ENCODE measurements around the gene ARL15.
"Not testable (repeated sequence)": the region's sequence is repeated elsewhere in the genome, so short reads cannot be mapped to it uniquely, and the experiment has no call there.

Gene ARL15

GRCh38 chr5:54021431-54022164, 288.8 kb downstream of the ARL15 start:
- DNase-seq: peak in 1 of 2 donors; percentile 25

GRCh38 chr5:54018438-54018837, 291.9 kb downstream of the ARL15 start:
- DNase-seq: no peak

- DNase-seq: peak in 1 of 2 donors; percentile 12
These were observed 292.8 kb downstream of the ARL15 start for GRCh38 chr5:54017580-54017979.

GRCh38 chr5:54013556-54014194, 296.7 kb downstream of the ARL15 start:
- peak; percentile 92 to 94 for DNase-seq

- DNase-seq: no peak
These were observed 300.5 kb downstream of the ARL15 start for GRCh38 chr5:54009828-54010227.

GRCh38 chr5:54009357-54009756, 301.0 kb downstream of the ARL15 start:
- no peak for DNase-seq

GRCh38 chr5:54007827-54008777, 302.3 kb downstream of the ARL15 start:
- DNase-seq: no peak

GRCh38 chr5:54004697-54005096, 305.7 kb downstream of the ARL15 start:
- no peak for DNase-seq

- no peak for DNase-seq
These were observed 307.6 kb downstream of the ARL15 start for GRCh38 chr5:54002779-54003178.

GRCh38 chr5:54001976-54002775, 308.2 kb downstream of the ARL15 start:
- DNase-seq: peak; percentile 34 to 63

GRCh38 chr5:54000011-54000410, 310.4 kb downstream of the ARL15 start:
- DNase-seq: no peak

- no peak for DNase-seq
These were observed 312.4 kb downstream of the ARL15 start for GRCh38 chr5:53997736-53998627.

- no peak for DNase-seq
These were observed 314.4 kb downstream of the ARL15 start for GRCh38 chr5:53996008-53996407.

- peak; percentile 3 to 72 for DNase-seq
These were observed 316.2 kb downstream of the ARL15 start for GRCh38 chr5:53994148-53994547.

- peak; percentile 23 to 28 for DNase-seq
These were observed 318.4 kb downstream of the ARL15 start for GRCh38 chr5:53991942-53992341.

- DNase-seq: no peak
These were observed 323.3 kb downstream of the ARL15 start for GRCh38 chr5:53987101-53987500.

- no peak for DNase-seq
These were observed 324.6 kb downstream of the ARL15 start for GRCh38 chr5:53985796-53986195.

GRCh38 chr5:53984971-53985370, 325.4 kb downstream of the ARL15 start:
- no peak for DNase-seq

GRCh38 chr5:53983568-53984460, 326.6 kb downstream of the ARL15 start:
- DNase-seq: no peak

GRCh38 chr5:53982319-53982718, 328.1 kb downstream of the ARL15 start:
- DNase-seq: not testable (repeated sequence)
